MM.1S (cell line): Measurements from ENCODE around the gene ANKRD30B.

Experiments used
- CTCF ChIP-seq: fragments of 300-600 bp; sonication (generic); IDR thresholded peaks from 2 replicates; pipeline ENCODE4 v1.5.1; 2016; ENCODE audit warnings: antibody characterized with exemption, low read length, mixed read lengths
- EZH2 ChIP-seq: fragments of 300-600 bp; sonication (generic); optimal IDR thresholded peaks from 2 replicates; pipeline ENCODE3; 2017; ENCODE audit warnings: low read depth, mild to moderate bottlenecking, antibody characterized with exemption, low read length, mixed read lengths
- EZH2phosphoT487 ChIP-seq: fragments of 300-600 bp; sonication (generic); IDR thresholded peaks from 2 replicates; pipeline ENCODE4 v1.6.1; 2018; ENCODE audit warnings: antibody characterized with exemption, low read length

DNA sequence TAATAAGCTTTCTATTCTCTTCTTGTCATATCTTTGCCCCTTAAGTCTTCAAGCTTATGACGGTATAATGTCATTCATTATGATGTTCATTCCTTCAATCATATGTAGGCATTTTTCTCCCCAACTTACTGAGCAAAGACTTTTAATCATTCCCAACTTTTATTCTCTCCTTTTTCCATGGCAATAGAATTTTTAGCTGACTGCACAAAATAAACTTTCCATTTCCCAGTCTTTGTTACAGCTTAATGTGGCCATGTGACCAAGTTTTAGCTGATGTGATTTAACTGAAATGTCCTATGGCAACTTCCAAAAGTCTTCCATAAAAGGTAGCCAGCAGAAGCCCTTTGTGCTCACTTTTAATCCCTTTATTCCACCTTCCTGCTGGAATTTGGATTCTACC, 152.5 kb downstream of the ANKRD30B start:
- TF ChIP-seq CTCF (no peak), EZH2 (no peak), EZH2phosphoT487 (no peak)
